Vagina (tissue), 2 donors: ENCODE data around the gene MELTF.

ENCODE experiments used
- CTCF ChIP-seq, 3 experiments: fragments of 450-650 bp in 2 of 3; fragments of 200-600 bp in 1 of 3; sonication (generic) in 1 of 3; IDR thresholded peaks; one replicate each; pipeline ENCODE4 v1.5.1; 2017 to 2019; ENCODE audit warnings: antibody characterized with exemption in 3 of 3, mild to moderate bottlenecking in 2 of 3, moderate library complexity in 2 of 3
- POLR2A ChIP-seq, 2 donors: fragments of 450-650 bp; IDR thresholded peaks; one replicate each; pipeline ENCODE4 v1.6.1; 2017; ENCODE audit warnings: antibody characterized with exemption in 2 of 2, mild to moderate bottlenecking in 2 of 2, moderate library complexity in 2 of 2
- POLR2AphosphoS5 ChIP-seq, 2 donors: sonication (generic); formaldehyde crosslinking; IDR thresholded peaks; one replicate each; pipeline ENCODE4 v1.9.0; 2017; ENCODE audit warnings: antibody characterized with exemption in 2 of 2, mild to moderate bottlenecking in 2 of 2, low read depth in 1 of 2; ENCODE audit not compliant: insufficient read depth in 1 of 2

- TF ChIP-seq CTCF (IDR thresholded peaks at IDR 0.05) (no peak), POLR2A (IDR thresholded peaks at IDR 0.05) (no peak), POLR2AphosphoS5 (IDR thresholded peaks at IDR 0.05; ENCODE audit: insufficient read depth in 1 of 2, low read depth in 1 of 2) (no peak)
These were observed 7.8 kb downstream of the MELTF start for GRCh38 chr3:197021729-197022404.
